GM18873 (cell line): ENCODE data around the gene NDUFS6.
"Not testable (repeated sequence)": the region's sequence is repeated elsewhere in the genome, so short reads cannot be mapped to it uniquely, and the experiment has no call there.

Experiments
- ATAC-seq: cut with Tn5 transposase; IDR thresholded peaks from one replicate; pipeline ENCODE4 v1.9.1; 2021; ENCODE audit warnings: mild to moderate bottlenecking, moderate library complexity, moderate number of reproducible peaks; ENCODE audit not compliant: unreplicated experiment, low FRiP score

NDUFS6 gene

GRCh38 chr5:1814183-1815020 lies 13.2 kb downstream of the NDUFS6 start:
- no peak for ATAC-seq

GRCh38 chr5:1815071-1815786 lies 14.0 kb downstream of the NDUFS6 start:
- ATAC-seq, result no peak

- no peak for ATAC-seq
Measured at GRCh38 chr5:1815881-1816292, 14.7 kb downstream of the NDUFS6 start.

GRCh38 chr5:1816495-1817089 lies 15.4 kb downstream of the NDUFS6 start:
- not testable (repeated sequence) for ATAC-seq

- no peak for ATAC-seq
Measured at GRCh38 chr5:1817261-1818043, 16.2 kb downstream of the NDUFS6 start.

- no peak for ATAC-seq
Measured at GRCh38 chr5:1818784-1819183, 17.6 kb downstream of the NDUFS6 start.

GRCh38 chr5:1819458-1819857 lies 18.3 kb downstream of the NDUFS6 start:
- ATAC-seq, result no peak

GRCh38 chr5:1820381-1820780 lies 19.2 kb downstream of the NDUFS6 start:
- no peak for ATAC-seq

- no peak for ATAC-seq
Measured at GRCh38 chr5:1820926-1821325, 19.7 kb downstream of the NDUFS6 start.

GRCh38 chr5:1821862-1822261 lies 20.7 kb downstream of the NDUFS6 start:
- no peak for ATAC-seq

GRCh38 chr5:1823381-1824034 lies 22.3 kb downstream of the NDUFS6 start:
- ATAC-seq, result no peak

- ATAC-seq, result no peak
Measured at GRCh38 chr5:1824109-1824821, 23.1 kb downstream of the NDUFS6 start.

- ATAC-seq, result no peak
Measured at GRCh38 chr5:1824903-1825841, 24.0 kb downstream of the NDUFS6 start.

GRCh38 chr5:1826235-1826980 lies 25.2 kb downstream of the NDUFS6 start:
- no peak for ATAC-seq

- no peak for ATAC-seq
Measured at GRCh38 chr5:1827025-1827885, 26.0 kb downstream of the NDUFS6 start.

GRCh38 chr5:1827886-1828397 lies 26.7 kb downstream of the NDUFS6 start:
- no peak for ATAC-seq
